Right atrium auricular region (tissue), 2 donors: ENCODE measurements around the gene AP3S2. TPM values are rescaled to one million over a fixed set of nuclear protein-coding genes. Genes with fewer than 3 reads are reported as not detected.

Experiments used
- DNase-seq: peaks from one replicate; pipeline ENCODE4 v3.0.0-alpha.2; 2019; ENCODE audit warnings: low spot score
- H3K27ac ChIP-seq, 2 donors: fragments of 200-600 bp; sonication (generic); 1 replicate in 1 of 2; 2 replicates in 1 of 2; pipeline ENCODE4 v1.5.1; 2016 to 2019
- H3K27me3 ChIP-seq, 2 donors: fragments of 200-600 bp; sonication (generic); one replicate each; pipeline versions ENCODE4 v1.5.1 to v1.6.0; 2017 to 2019
- H3K36me3 ChIP-seq: fragments of 200-600 bp; sonication (generic); one replicate; pipeline ENCODE4 v1.5.1; 2016
- H3K4me1 ChIP-seq, 2 donors: fragments of 200-600 bp; sonication (generic); one replicate each; pipeline versions ENCODE4 v1.5.1 to v1.6.0; 2017 to 2019
- H3K4me3 ChIP-seq, 2 donors: fragments of 200-600 bp; sonication (generic); 1 replicate in 1 of 2; 2 replicates in 1 of 2; pipeline ENCODE4 v1.5.1; 2017 to 2019; ENCODE audit warnings: mild to moderate bottlenecking in 1 of 2, moderate library complexity in 1 of 2
- H3K9me3 ChIP-seq, 2 donors: fragments of 200-600 bp; sonication (generic); one replicate each; pipeline ENCODE4 v1.5.1; 2019
- CTCF ChIP-seq, 2 donors: fragments of 200-600 bp; sonication (generic); IDR thresholded peaks; one replicate each; pipeline ENCODE4 v1.5.1; 2019; ENCODE audit warnings: antibody characterized with exemption in 2 of 2
- total RNA-seq, 2 donors: library from RNA; depleted of rRNA; stranded (reverse); fragments of >200 nt; gene quantifications; one replicate each; pipeline ENCODE4 v1.1.0, GENCODE V29; 2016

AP3S2 gene
- total RNA-seq, 2 donors from 2014 or later, result 42.1 to 65.9 TPM

GRCh38 chr15:89808160-89808870, 85.5 kb downstream of the AP3S2 start:
- H3K4me1 ChIP-seq, result peaks cover 0 to 22% of the 10 kb centered on the region in 2 donors
- no peaks in the 10 kb centered on the region for H3K36me3 ChIP-seq
- no peak overlapping the region for H3K27ac ChIP-seq
- no peaks in the 10 kb centered on the region for H3K9me3 ChIP-seq
- no peak overlapping the region for H3K4me3 ChIP-seq
- DNase-seq, result no peak
- no peak for TF ChIP-seq CTCF (IDR thresholded peaks at IDR 0.05)
- H3K27me3 ChIP-seq, result no peaks in the 10 kb centered on the region

- no peak for DNase-seq
- H3K9me3 ChIP-seq, result no peaks in the 10 kb centered on the region
- H3K4me1 ChIP-seq, result peaks cover 0 to 18% of the 10 kb centered on the region in 2 donors
- TF ChIP-seq CTCF (IDR thresholded peaks at IDR 0.05), result no peak
- no peaks in the 10 kb centered on the region for H3K27me3 ChIP-seq
- no peak overlapping the region for H3K27ac ChIP-seq
- no peaks in the 10 kb centered on the region for H3K36me3 ChIP-seq
- H3K4me3 ChIP-seq, result no peak overlapping the region
Measured at GRCh38 chr15:89807689-89808088, 86.1 kb downstream of the AP3S2 start.

GRCh38 chr15:89806559-89807550, 86.9 kb downstream of the AP3S2 start:
- H3K27ac ChIP-seq, result no peak overlapping the region
- H3K4me3 ChIP-seq, result no peak overlapping the region
- no peaks in the 10 kb centered on the region for H3K36me3 ChIP-seq
- peaks cover 0 to 10% of the 10 kb centered on the region in 2 donors for H3K4me1 ChIP-seq
- H3K9me3 ChIP-seq, result no peaks in the 10 kb centered on the region
- H3K27me3 ChIP-seq, result no peaks in the 10 kb centered on the region
- DNase-seq, result no peak
- no peak for TF ChIP-seq CTCF (IDR thresholded peaks at IDR 0.05)

- Histone ChIP-seq H3K36me3 (no peaks in the 10 kb centered on the region), H3K4me1 (peaks cover 0 to 9% of the 10 kb centered on the region in 2 donors), H3K27me3 (no peaks in the 10 kb centered on the region), H3K9me3 (no peaks in the 10 kb centered on the region), H3K4me3 (no peak overlapping the region), H3K27ac (no peak overlapping the region)
- no peak for TF ChIP-seq CTCF (IDR thresholded peaks at IDR 0.05)
- DNase-seq, result no peak
Measured at GRCh38 chr15:89806210-89806558, 87.6 kb downstream of the AP3S2 start.

GRCh38 chr15:89805241-89806209, 88.3 kb downstream of the AP3S2 start:
- Histone ChIP-seq H3K36me3 (no peaks in the 10 kb centered on the region), H3K9me3 (no peaks in the 10 kb centered on the region), H3K4me3 (no peak overlapping the region), H3K27ac (no peak overlapping the region), H3K4me1 (peaks cover 0 to 9% of the 10 kb centered on the region in 2 donors), H3K27me3 (no peaks in the 10 kb centered on the region)
- DNase-seq, result no peak
- TF ChIP-seq CTCF (IDR thresholded peaks at IDR 0.05), result no peak
